ENCODE data around the gene PDLIM4.

PDLIM4 gene

DNA sequence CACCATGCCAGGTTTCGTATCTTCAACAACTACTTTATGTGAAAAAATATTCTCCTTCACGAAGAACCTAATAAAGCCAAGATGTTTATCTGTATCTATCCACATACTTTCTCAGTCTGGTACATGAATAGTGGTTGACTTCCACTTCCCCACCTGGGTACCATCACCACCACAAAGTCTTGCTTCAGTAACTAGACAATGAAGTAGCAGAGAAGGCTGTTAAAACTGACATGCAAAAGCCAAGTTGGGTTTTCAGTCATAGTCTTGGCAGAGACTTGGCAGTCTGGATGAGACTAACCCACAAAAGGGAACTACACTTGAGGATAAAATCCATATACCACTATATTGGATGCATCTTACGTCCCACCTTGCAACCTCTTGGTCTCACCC, 34.9 kb upstream of the PDLIM4 start:
- ATAC-seq, result no peak
- no peaks in the 10 kb centered on the region for H3K9me3 Mint-ChIP-seq
- no peaks in the 10 kb centered on the region for H3K36me3 Mint-ChIP-seq (ENCODE audit: low read depth)
- H3K27me3 Mint-ChIP-seq, result peaks cover 10% of the 10 kb centered on the region
- H3K4me1 Mint-ChIP-seq, result peaks cover 21% of the 10 kb centered on the region
- no peak overlapping the region for H3K27ac Mint-ChIP-seq
- DNase-seq, result no peak
- H3K4me3 Mint-ChIP-seq, result no peak overlapping the region

- Mint-ChIP-seq H3K36me3 (ENCODE audit: low read depth) (no peaks in the 10 kb centered on the region), H3K4me1 (peaks cover 21% of the 10 kb centered on the region), H3K4me3 (no peak overlapping the region), H3K27ac (no peak overlapping the region), H3K27me3 (peaks cover 13% of the 10 kb centered on the region), H3K9me3 (no peaks in the 10 kb centered on the region)
- no peak for DNase-seq
- no peak for ATAC-seq
Measured at GRCh38 chr5:132223861-132224260, 33.6 kb upstream of the PDLIM4 start.

DNA sequence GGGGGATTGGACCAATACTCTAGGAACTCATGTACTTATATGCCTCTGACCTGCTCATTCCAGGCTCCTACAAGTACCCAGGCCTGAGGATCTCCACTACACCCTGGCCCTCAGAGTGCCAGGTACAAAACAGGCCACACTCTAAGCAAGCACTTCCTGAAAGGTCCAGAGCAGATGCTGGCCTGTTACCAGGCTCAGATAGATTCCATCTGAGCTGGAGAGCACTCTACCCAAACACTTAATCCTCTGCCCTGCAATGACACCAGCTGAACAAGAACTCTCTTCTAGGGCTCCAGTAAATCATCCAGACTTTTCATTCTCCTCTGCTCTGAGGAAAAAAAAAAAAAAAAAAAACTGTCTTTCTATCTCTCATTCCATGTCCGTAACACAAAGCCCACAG, 32.8 kb upstream of the PDLIM4 start:
- Mint-ChIP-seq H3K27ac (no peak overlapping the region), H3K9me3 (no peaks in the 10 kb centered on the region), H3K27me3 (peaks cover 21% of the 10 kb centered on the region), H3K36me3 (ENCODE audit: low read depth) (no peaks in the 10 kb centered on the region), H3K4me1 (peaks cover 28% of the 10 kb centered on the region), H3K4me3 (no peak overlapping the region)
- ATAC-seq, result no peak
- no peak for DNase-seq

GRCh38 chr5:132225165-132226032, 32.1 kb upstream of the PDLIM4 start:
- Mint-ChIP-seq H3K9me3 (no peaks in the 10 kb centered on the region), H3K36me3 (ENCODE audit: low read depth) (no peaks in the 10 kb centered on the region), H3K4me1 (peaks cover 33% of the 10 kb centered on the region), H3K27ac (no peak overlapping the region), H3K27me3 (peaks cover 26% of the 10 kb centered on the region), H3K4me3 (peak overlapping the region; percentile 15)
- DNase-seq, result peak; percentile 36
- ATAC-seq, result peak; percentile 29

GRCh38 chr5:132226516-132227234, 30.8 kb upstream of the PDLIM4 start:
- no peak for DNase-seq

DNA sequence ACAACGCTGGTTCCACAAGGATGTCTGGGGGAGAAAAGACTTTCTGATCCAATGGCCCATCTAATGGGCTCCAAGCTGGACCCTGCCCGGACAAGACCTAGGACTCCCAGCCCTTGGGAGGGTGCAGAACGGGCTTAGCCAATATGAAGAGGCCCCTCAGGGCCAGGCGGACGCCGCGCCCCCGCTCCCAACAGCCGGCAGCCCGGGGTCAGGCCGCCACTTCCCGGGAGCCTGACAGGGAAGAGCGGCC, 30.3 kb upstream of the PDLIM4 start:
- H3K9me3 Mint-ChIP-seq, result no peaks in the 10 kb centered on the region
- H3K4me3 Mint-ChIP-seq, result peak overlapping the region; percentile 58
- H3K4me1 Mint-ChIP-seq, result peaks cover 35% of the 10 kb centered on the region
- DNase-seq, result no peak
- H3K27ac Mint-ChIP-seq, result no peak overlapping the region
- H3K36me3 Mint-ChIP-seq (ENCODE audit: low read depth), result no peaks in the 10 kb centered on the region
- ATAC-seq, result no peak
- H3K27me3 Mint-ChIP-seq, result peaks cover 31% of the 10 kb centered on the region

More at GRCh38 chr5:132226516-132227234, 30.8 kb upstream of the PDLIM4 start:
- Mint-ChIP-seq H3K27me3 (peaks cover 31% of the 10 kb centered on the region), H3K4me1 (peaks cover 35% of the 10 kb centered on the region), H3K9me3 (no peaks in the 10 kb centered on the region), H3K36me3 (ENCODE audit: low read depth) (no peaks in the 10 kb centered on the region), H3K4me3 (peak overlapping the region; percentile 58), H3K27ac (no peak overlapping the region)
- ATAC-seq, result no peak

GRCh38 chr5:132227485-132228240, 29.8 kb upstream of the PDLIM4 start, which contains the start of gene P4HA2:
Gene P4HA2, minus strand, starts transcription at chr5:132227853. Its CDS starts 9,227 bp downstream, at chr5:132218626.
- H3K36me3 Mint-ChIP-seq (ENCODE audit: low read depth), result no peaks in the 10 kb centered on the region
- DNase-seq, result peak; percentile 73
- peak within 1 kb of the TSS; percentile 58 for H3K4me3 Mint-ChIP-seq
- peak; percentile 81 for ATAC-seq
- peaks cover 32% of the 10 kb centered on the region for H3K27me3 Mint-ChIP-seq
- H3K27ac Mint-ChIP-seq, result no peak within 1 kb of the TSS
- no peaks in the 10 kb centered on the region for H3K9me3 Mint-ChIP-seq
- peaks cover 32% of the 10 kb centered on the region for H3K4me1 Mint-ChIP-seq

GRCh38 chr5:132228241-132229035, 29.1 kb upstream of the PDLIM4 start:
- peaks cover 33% of the 10 kb centered on the region for H3K27me3 Mint-ChIP-seq
- peak overlapping the region; percentile 64 for H3K4me3 Mint-ChIP-seq
- no peaks in the 10 kb centered on the region for H3K36me3 Mint-ChIP-seq (ENCODE audit: low read depth)
- H3K4me1 Mint-ChIP-seq, result peaks cover 32% of the 10 kb centered on the region
- peak overlapping the region; percentile 55 for H3K27ac Mint-ChIP-seq
- ATAC-seq (no peak), DNase-seq (no peak)
- no peaks in the 10 kb centered on the region for H3K9me3 Mint-ChIP-seq

DNA sequence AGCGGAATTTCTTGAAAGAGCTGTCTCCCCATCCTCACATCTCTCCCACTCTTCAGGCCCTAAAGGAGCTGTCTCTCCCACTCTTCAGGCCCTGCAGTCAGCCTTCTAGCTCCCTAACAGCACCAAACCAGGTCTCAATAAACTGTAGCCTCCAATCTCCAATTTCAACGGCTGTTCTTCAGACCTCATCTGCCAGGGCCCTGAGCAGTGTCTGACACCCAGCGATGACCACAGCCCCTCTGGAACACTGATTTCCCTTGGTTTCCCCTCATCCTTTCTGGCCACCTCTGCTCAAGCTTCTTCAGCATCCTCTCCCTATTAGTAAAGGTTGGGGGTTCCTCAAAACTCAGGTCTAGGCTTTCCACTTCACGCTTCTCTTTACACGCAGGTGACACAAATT, 28.3 kb upstream of the PDLIM4 start:
- H3K4me3 Mint-ChIP-seq, result peak overlapping the region; percentile 64
- H3K36me3 Mint-ChIP-seq (ENCODE audit: low read depth), result no peaks in the 10 kb centered on the region
- no peak for ATAC-seq
- no peaks in the 10 kb centered on the region for H3K9me3 Mint-ChIP-seq
- peaks cover 33% of the 10 kb centered on the region for H3K27me3 Mint-ChIP-seq
- H3K27ac Mint-ChIP-seq, result peak overlapping the region; percentile 55
- DNase-seq, result no peak
- peaks cover 32% of the 10 kb centered on the region for H3K4me1 Mint-ChIP-seq

DNA sequence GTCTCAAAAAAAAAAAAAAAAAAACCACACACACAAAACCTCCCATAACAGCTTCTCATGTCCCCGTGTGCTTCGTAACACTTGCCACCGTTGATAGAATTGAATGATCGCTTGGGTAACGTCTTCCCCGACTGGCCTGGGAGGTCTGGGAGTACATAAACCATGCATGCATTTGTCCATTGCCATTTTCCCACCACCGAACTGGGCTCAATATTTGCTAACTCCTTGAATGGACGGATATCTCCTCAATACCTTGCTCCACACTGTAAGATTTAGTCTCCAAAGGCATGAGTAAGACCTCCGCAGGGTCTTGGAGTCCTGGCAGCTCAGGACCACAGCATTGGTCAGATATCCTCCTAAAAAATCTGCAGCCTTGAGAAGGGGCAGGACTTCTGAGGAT, 26.6 kb upstream of the PDLIM4 start:
- no peak for ATAC-seq

DNA sequence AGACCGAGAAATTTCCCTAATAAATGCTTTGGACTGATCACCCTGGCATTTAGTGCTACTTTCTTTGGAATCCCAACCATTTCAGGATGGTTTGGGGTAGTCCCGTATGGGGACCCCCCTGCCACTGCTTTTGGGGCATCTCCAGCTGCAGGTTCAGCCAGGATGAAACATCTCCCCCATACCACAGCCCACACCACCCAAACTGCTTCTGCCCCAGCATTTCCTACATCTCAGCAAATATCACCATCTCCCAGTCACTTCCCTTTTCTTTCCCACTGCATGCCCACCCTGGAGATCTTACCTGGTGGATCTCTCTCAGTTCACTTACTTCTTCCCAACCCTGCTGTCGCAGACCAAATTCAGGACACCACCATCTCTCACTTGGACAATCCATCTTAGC, 25.0 kb upstream of the PDLIM4 start:
- Mint-ChIP-seq H3K36me3 (ENCODE audit: low read depth) (no peaks in the 10 kb centered on the region), H3K9me3 (no peaks in the 10 kb centered on the region), H3K4me3 (no peak overlapping the region), H3K27me3 (peaks cover 23% of the 10 kb centered on the region), H3K4me1 (peaks cover 17% of the 10 kb centered on the region), H3K27ac (no peak overlapping the region)
- ATAC-seq (no peak), DNase-seq (no peak)

More for the DNA sequence above, 26.6 kb upstream of the PDLIM4 start:
- H3K27me3 Mint-ChIP-seq, result peaks cover 33% of the 10 kb centered on the region
- no peak for DNase-seq
- H3K9me3 Mint-ChIP-seq, result no peaks in the 10 kb centered on the region
- no peaks in the 10 kb centered on the region for H3K36me3 Mint-ChIP-seq (ENCODE audit: low read depth)
- H3K27ac Mint-ChIP-seq, result no peak overlapping the region
- peaks cover 21% of the 10 kb centered on the region for H3K4me1 Mint-ChIP-seq
- no peak overlapping the region for H3K4me3 Mint-ChIP-seq

GRCh38 chr5:132233081-132233480, 24.4 kb upstream of the PDLIM4 start:
- Mint-ChIP-seq H3K27ac (no peak overlapping the region), H3K27me3 (peaks cover 23% of the 10 kb centered on the region), H3K4me3 (no peak overlapping the region), H3K9me3 (no peaks in the 10 kb centered on the region), H3K36me3 (ENCODE audit: low read depth) (no peaks in the 10 kb centered on the region), H3K4me1 (peaks cover 17% of the 10 kb centered on the region)
- ATAC-seq, result no peak
- DNase-seq, result no peak

DNA sequence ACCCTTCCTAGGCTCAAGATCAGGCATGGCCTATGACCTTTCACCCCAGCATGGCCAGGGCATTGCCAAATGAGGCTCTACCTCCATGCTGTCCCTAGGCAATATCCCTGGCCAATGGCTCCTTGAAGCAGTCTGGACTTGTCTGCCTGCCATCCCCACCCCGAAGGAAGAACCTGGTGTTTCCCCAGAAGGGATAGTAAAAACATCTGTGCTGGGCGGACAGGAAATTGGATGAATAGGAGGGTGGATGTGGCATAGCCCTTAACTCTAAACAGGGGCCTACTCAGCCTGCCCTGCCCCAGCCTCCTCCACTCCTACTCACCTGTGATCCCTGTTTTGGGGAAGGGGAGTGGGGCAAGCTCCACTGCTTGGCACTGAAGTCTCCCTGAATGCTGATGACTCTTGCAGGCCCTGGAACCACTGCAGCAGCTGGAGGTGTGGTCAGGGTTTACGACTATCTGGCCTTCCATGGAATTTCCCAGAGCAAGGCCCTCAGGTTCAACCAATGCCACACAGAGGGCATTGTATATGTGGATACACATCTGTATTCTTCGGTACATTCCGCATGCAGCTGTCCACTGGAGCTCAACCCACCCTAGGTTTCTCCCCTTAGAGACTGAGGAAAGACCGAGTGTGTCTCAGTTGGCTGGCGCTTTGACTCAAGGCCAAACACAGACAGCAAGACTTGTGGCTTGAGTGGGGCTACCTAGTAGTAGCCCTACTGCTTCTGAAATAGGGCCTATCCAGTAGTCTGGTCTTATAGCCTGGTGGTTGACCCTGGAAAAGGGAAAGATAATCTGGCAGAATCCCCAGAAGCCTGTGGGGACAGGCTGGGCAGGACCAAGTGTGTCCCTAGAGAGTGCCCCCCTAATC, 23.4 kb upstream of the PDLIM4 start:
- Mint-ChIP-seq H3K4me1 (peaks cover 17% of the 10 kb centered on the region), H3K4me3 (no peak overlapping the region), H3K27ac (no peak overlapping the region), H3K27me3 (peaks cover 19% of the 10 kb centered on the region), H3K36me3 (ENCODE audit: low read depth) (no peaks in the 10 kb centered on the region), H3K9me3 (no peaks in the 10 kb centered on the region)
- ATAC-seq, result no peak
- no peak for DNase-seq
